GM18519 (cell line): ENCODE results near the gene FPR1.
"Not testable (repeated sequence)": the region's sequence is repeated elsewhere in the genome, so short reads cannot be mapped to it uniquely, and the experiment has no call there.

Source experiments
- ATAC-seq: cut with Tn5 transposase; IDR thresholded peaks from one replicate; pipeline ENCODE4 v1.9.1; 2021; ENCODE audit warnings: mild to moderate bottlenecking, moderate library complexity; ENCODE audit not compliant: unreplicated experiment, low FRiP score

FPR1 gene

GRCh38 chr19:51739466-51740213 lies 12.0 kb downstream of the FPR1 start:
- no peak for ATAC-seq

GRCh38 chr19:51738523-51738922 lies 13.2 kb downstream of the FPR1 start:
- not testable (repeated sequence) for ATAC-seq

- no peak for ATAC-seq
Observed at GRCh38 chr19:51737924-51738323, 13.8 kb downstream of the FPR1 start.

- ATAC-seq: no peak
Observed at GRCh38 chr19:51737389-51737788, 14.3 kb downstream of the FPR1 start.

DNA sequence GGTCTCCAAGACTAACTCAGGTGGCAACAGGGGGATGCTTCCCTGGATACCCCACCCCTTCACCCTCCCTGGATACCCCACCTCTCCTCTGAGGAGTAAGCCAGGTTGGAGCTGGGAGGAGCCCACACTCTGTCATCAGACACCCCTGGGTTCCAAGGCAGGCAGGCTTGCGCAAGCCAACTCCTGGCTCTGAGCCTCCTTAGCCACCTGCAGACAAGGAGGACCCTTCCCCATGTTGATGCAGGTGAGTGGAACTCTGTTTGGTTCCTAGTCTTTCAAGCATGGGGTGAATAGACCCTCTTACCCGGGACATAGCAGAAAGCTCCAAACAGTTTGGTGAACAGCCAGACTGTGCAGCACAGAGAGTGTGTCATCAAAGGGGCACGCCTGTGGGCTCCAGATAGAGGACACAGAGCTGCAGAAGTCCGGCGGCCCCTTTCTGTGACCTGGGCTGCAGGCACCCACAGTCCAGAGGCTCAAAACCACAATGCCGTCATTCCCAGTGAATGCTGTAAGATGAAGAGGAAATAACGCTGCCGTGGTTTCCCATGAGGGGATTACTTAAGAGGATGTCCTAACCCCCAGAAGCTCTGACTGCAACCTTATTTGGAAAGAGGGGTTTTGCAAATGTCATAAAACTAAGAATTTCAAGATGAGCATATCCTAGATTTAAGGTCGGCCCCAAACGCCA lies 15.8 kb downstream of the FPR1 start:
- ATAC-seq: no peak

- no peak for ATAC-seq
Observed at GRCh38 chr19:51733742-51734522, 17.7 kb downstream of the FPR1 start.

GRCh38 chr19:51729781-51730180 lies 21.9 kb downstream of the FPR1 start:
- no peak for ATAC-seq

DNA sequence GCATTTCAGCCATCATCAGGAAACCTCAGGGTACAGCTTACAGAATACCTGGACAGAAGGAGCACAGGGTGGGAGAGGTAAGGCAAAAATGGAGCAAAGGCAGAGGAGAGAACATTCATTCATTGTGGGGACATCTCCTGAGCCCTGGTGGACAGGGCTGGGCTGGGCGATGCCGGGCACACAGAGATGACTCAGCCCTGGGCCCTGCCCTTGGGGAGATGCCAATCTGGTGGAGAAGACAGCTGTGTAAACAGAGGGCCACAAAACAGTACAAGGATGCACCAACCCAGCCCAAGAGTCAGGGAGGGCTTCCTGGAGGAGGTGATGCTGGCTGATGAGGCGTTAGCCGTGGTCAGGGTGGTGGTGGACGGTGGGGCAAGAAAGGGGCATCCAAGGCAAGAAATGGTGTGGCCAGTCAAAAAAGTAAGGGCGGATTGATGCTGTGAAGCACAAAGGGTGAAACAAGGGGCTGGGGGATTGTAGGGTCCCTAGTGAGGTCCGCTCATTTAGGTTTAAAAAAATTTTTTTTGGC lies 24.3 kb downstream of the FPR1 start:
- no peak for ATAC-seq

DNA sequence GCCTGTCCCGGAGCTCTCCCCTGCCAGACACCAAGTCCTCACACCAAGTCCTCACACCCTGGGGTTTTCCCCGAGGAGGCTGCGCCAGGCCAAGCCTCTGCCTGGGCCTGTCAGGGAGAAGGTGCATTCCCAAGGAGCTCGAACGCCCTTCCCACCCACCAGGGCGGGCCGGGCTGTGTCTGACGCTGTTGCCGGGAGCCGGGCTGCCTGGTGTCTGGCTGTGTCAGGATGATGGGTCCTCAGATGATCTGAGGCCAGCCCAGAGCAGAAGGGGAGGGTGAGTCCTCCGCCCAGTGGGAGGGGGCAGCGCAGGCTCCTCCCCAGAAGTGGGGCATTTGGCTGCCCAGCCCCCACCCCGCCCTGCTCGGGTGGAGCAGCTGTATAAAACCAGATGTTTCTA lies 25.6 kb downstream of the FPR1 start:
- no peak for ATAC-seq

DNA sequence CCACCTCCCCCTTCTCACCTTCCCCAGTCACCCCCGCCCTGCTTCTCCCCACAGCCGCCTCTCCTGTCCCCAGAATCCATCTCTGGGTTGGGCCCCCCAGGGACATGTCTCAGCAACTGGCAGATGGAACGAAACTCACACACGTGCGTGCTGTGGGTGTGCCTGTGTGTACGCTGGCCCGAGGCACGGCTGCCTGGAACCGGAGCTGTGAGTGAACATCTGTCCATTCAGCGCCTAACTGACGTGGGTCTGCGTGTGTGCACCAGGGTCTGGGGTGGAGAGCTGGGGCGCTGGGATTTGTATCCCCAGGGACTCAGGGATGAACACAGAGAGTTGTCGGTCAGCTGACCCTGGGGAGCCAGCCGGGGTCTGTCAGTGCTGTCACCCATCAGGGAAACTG lies 27.1 kb downstream of the FPR1 start:
- no peak for ATAC-seq

DNA sequence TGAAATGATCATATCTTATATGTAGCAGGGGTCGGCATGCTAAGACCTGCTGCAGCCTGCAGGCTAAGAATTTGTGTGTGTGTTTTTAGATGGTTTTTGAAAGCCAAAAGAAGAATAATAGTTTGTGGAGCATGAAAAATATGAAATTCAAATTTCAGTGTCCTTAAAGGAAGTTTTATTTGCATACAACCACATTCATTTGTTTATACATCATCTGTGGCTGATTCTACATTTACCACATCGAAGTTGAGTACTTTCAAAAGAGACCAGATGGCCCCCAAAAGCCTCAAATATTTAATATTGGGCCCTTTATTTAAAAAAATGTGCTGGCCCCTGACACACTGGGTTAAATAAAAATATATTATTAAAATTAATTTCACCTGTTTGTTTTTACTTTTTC lies 29.2 kb downstream of the FPR1 start:
- no peak for ATAC-seq

GRCh38 chr19:51721905-51722304 lies 29.8 kb downstream of the FPR1 start:
- ATAC-seq: no peak

DNA sequence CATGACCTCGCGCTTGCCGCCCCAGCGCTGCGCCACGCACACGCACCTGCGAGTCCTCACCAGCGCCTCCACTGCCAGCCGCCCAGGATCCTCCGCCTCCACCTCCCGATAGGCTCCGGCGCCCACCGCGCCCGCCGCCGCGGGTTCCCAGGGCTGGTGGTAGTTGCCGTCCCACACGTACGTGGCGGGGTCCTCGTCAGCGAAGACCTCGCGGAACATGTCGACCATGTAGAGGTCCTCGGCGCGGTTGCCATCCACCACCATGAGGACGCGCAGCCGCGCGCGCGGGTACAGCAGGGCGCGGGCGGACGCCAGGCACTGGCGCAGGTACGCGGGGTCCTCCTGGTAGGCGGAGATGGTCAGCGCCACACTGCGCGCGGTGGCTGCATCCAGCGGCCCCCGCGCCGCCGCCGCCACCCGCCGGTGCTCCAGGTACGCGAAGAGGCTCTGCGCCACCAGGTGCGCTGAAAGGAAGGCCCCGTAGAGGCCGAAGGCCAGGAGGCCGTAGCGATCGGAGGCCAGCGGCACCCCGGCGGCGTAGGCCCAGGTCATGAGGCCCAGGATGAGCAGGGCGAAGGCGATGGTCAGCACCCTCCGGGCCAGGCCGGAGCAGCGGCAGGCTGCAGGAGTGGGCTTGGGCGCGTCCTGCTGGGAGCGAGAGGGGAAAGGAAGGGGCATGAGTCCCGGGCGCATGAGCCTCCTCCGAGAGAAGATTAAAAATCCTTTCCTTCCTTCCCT lies 32.3 kb downstream of the FPR1 start:
- ATAC-seq: no peak

DNA sequence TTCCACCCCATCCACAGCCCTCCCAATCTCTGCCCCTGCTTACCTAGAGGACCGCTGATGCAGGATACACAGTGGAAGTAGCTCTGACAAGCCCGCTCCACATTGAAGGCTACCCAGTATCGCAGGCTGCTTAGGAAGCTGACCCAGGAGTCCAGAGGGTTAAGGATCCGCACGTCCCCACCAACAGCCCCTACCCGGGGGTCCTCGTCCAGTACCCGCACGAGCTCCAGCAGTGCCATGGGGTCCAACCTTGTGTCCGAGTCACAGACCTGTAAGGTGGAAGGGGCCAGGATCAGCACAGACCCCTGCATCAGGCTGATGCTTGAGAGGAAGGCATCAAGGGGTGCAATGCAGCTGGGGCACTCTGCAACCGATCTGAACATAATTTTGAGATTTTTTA lies 34.8 kb downstream of the FPR1 start:
- ATAC-seq: no peak

DNA sequence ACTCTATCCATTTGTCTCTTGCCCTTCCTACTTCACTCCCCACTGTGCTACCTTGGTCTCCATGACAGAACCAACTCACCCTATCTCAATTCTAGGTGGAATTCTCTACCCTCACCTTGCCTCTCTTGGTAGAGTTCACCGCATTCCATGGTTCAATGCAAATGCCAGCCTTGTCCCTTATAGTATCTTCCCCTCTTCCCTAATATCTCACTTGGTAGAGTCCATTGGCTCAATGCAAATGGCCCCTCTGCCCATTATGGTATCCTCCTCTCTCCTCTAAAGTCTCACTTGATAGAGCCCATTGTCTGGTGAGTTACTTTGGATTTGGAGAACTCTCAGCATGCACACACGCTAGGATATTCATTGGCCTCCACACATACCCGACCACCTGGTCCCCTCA lies 35.8 kb downstream of the FPR1 start:
- ATAC-seq: no peak

- ATAC-seq: no peak
Observed at GRCh38 chr19:51714848-51715247, 36.8 kb downstream of the FPR1 start.

- no peak for ATAC-seq
Observed at GRCh38 chr19:51713319-51714285, 38.1 kb downstream of the FPR1 start.

GRCh38 chr19:51712461-51713081 lies 39.1 kb downstream of the FPR1 start:
- ATAC-seq: no peak

DNA sequence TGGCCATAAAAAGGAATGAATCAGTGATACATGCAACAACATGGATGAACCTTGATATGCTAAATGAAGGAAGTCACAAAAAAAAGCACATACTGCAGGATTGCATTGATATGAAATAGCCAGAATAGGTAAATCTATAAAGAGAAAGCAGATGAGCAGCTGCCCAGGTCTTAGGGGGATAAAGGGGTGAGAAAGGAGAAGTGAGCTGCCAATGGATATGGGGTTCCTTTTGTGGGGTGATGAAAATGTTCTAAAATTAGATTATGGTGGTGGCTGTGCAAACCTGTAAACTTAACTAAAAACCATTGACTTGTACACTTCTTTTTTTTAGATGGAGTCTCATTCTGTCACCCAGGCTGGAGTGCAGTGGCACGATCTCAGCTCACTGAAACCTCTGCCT lies 40.0 kb downstream of the FPR1 start:
- ATAC-seq: no peak
